SK-N-SH (cell line): ENCODE data around the gene UTRN. TPM values are rescaled to one million over a fixed set of nuclear protein-coding genes. Genes with fewer than 3 reads are reported as not detected.

Source experiments
- SIN3A ChIP-seq: IDR thresholded peaks from 2 replicates; pipeline ENCODE4 v1.6.1; 2012; ENCODE audit warnings: low read depth, mild to moderate bottlenecking, low read length, moderate library complexity, borderline replicate concordance
- TCF12 ChIP-seq: IDR thresholded peaks from 2 replicates; pipeline ENCODE4 v1.4.0; 2012
- TEAD4 ChIP-seq: IDR thresholded peaks from 2 replicates; pipeline ENCODE4 v1.4.0; 2012; ENCODE audit warnings: mild to moderate bottlenecking, borderline replicate concordance; ENCODE audit not compliant: insufficient read depth
- polyA plus RNA-seq, 3 experiments: library from polyadenylated mRNA; depleted of rRNA; stranded (reverse); fragments of >200 nt; gene quantifications; 2 replicates each; pipeline ENCODE4 v1.2.3, GENCODE V29; 2012
- TF ChIP-seq, protein P1 (sequence below): IDR thresholded peaks from 2 replicates; pipeline ENCODE4 v1.4.0; 2012; ENCODE audit warnings: low read depth, borderline replicate concordance
- TF ChIP-seq, protein P2 (sequence below): fragments of 150-350 bp; IDR thresholded peaks from 2 replicates; pipeline ENCODE4 v1.6.1; 2017; ENCODE audit warnings: antibody characterized with exemption, low read length, low read depth, borderline replicate concordance

The UTRN gene
- polyA plus RNA-seq, 1 of the 3 experiments (the other 2 are of a cell fraction) = 6.8 TPM

DNA sequence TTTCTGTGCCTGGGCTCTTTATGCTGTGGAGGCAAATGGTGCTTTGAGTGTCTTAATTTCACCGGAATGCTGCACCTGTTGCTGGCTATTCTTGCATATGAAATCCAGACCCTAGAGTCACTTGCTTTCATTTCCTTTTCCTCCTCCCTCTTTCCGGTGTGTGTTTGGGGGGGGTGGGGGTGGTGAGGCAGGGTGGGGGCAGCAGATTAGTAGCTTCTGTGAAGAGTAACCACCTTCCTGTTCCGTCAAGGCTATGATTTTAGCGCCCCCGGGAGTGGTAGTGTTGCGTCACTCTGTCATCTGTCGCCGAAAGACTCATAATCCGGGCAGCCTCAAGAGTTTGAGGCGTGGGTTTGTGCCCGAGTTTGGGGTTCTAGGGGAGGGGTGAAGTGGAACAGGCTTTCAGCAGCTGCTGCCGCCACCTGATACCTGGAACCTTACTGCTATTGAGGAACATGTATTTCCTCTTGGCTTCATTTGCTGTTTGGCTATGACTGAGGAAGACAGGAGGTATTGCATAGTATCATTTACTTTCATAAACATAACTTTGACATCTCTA is 49.1 kb downstream of the UTRN start (continued):
- TF ChIP-seq, protein P1, sequence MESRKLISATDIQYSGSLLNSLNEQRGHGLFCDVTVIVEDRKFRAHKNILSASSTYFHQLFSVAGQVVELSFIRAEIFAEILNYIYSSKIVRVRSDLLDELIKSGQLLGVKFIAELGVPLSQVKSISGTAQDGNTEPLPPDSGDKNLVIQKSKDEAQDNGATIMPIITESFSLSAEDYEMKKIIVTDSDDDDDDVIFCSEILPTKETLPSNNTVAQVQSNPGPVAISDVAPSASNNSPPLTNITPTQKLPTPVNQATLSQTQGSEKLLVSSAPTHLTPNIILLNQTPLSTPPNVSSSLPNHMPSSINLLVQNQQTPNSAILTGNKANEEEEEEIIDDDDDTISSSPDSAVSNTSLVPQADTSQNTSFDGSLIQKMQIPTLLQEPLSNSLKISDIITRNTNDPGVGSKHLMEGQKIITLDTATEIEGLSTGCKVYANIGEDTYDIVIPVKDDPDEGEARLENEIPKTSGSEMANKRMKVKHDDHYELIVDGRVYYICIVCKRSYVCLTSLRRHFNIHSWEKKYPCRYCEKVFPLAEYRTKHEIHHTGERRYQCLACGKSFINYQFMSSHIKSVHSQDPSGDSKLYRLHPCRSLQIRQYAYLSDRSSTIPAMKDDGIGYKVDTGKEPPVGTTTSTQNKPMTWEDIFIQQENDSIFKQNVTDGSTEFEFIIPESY = no peak
- TF ChIP-seq, protein P2, sequence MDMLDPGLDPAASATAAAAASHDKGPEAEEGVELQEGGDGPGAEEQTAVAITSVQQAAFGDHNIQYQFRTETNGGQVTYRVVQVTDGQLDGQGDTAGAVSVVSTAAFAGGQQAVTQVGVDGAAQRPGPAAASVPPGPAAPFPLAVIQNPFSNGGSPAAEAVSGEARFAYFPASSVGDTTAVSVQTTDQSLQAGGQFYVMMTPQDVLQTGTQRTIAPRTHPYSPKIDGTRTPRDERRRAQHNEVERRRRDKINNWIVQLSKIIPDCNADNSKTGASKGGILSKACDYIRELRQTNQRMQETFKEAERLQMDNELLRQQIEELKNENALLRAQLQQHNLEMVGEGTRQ = no peak
- TF ChIP-seq SIN3A = no peak
- TF ChIP-seq TEAD4 = no peak
- TF ChIP-seq TCF12 = no peak

Other genes starting within 250 kb of the UTRN start
- gene SF3B5, start 189.8 kb upstream of the UTRN start, polyA plus RNA-seq (2012; rRNA removed) = 281 and 316 TPM in 2 replicates
- gene STX11, start 134.8 kb upstream of the UTRN start, polyA plus RNA-seq (2012; rRNA removed) = 0.15 and 0.41 TPM in 2 replicates